GM19025 (cell line): Measurements from ENCODE around the gene CA7.
A peak's percentile ranks its signal among the peaks of the same experiment; 100 is the strongest.

Experiments
- ATAC-seq: cut with Tn5 transposase; IDR thresholded peaks from one replicate; pipeline ENCODE4 v1.9.1; 2021; ENCODE audit warnings: mild to moderate bottlenecking, low read depth, moderate library complexity; ENCODE audit not compliant: unreplicated experiment

The CA7 gene

GRCh38 chr16:66844342-66845079, at the start of gene CA7:
CA7 (plus strand) TSS chr16:66844414; CDS start chr16:66844488, 74 bp downstream.
- no peak for ATAC-seq

- no peak for ATAC-seq
These were observed 46.1 kb upstream of the CA7 start for GRCh38 chr16:66798161-66798560.

DNA sequence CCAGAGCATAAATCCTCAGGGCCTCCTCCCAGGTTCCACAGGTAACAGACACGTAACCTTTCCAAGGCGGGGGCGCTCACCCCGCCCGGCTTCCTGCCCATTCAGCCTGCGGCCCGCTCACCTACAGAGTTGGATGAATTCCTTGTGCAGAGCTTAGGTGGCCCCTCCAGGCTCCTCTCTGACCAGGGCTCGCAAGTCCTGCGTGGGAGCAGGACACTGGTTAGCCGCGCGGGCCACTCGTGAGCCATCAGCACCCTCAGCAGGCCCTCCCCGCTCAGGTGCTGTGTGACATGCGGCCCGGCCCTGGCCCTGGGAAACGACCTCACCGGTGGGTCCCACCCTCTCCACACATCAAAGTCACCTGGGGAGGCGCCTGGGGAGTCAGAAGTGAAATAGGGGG, 43.4 kb upstream of the CA7 start:
- no peak for ATAC-seq

GRCh38 chr16:66801320-66802105, 42.7 kb upstream of the CA7 start, which contains the start of gene TERB1:
TERB1 (minus strand) TSS chr16:66801584; CDS start chr16:66796798, 4,786 bp downstream.
- no peak for ATAC-seq

DNA sequence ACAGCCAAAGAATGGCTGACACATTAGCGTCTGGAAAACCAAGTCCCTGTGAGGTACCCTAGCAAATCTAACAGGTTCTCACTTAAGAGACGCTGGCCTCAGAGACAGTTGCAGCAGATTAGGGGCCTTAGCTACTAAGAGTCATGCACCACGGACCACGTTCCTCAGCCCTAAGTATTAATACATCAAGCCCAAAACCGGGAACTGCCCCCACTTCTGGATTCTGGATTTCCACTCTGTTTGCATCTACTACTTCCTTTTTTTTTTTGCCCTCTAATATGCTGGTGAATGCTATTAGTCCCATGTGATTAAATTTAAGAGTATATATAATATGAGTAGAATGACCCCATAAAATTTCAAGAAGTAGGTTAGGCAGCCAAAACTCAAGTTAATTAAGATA, 42.1 kb upstream of the CA7 start:
- ATAC-seq: no peak

- no peak for ATAC-seq
These were observed 34.4 kb upstream of the CA7 start for GRCh38 chr16:66809765-66810164.

- ATAC-seq: no peak
These were observed 33.8 kb upstream of the CA7 start for GRCh38 chr16:66810391-66810790.

- ATAC-seq: no peak
These were observed 33.2 kb upstream of the CA7 start for GRCh38 chr16:66811043-66811442.

DNA sequence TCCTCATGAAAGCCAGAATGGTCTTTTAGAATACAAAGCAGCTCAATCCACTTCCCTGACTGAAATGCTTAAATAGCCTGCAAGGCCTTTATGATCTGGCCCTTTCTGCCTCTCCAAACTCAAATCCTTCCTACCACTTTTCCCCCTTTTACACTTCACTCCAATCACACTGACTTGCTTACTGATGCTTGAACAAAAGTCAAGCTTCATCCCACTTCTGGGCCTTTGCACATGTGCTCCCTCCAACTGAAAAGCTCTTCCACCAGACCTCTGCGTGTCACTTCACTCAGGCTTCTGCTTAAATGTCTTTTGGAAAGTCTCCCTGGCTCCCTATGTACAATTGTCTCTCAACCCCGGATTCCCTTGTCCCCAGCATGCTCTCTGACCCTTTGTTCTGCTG, 29.5 kb upstream of the CA7 start:
- no peak for ATAC-seq

DNA sequence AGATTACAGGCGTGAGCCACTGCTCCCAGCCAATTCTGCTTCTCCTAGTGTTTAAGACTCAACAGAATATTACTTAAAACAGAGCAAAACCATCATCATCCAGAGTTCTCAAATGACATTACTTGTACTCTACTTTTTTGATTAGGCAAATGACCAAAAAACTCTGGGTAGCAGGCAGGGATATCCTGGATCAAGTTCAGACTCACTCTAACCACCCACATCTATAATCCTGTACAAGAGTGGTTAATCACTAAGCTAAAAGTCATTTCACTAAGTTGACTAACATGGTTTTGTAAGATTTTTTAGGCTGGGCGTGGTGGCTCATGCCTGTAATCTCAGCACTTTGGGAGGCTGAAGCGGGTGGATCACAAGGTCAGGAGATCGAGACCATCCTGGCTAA, 20.2 kb upstream of the CA7 start:
- no peak for ATAC-seq

- peak; percentile 87 for ATAC-seq
These were observed 13.5 kb upstream of the CA7 start, which contains the start of gene NAE1 for GRCh38 chr16:66830422-66831404. NAE1 (minus strand) TSS chr16:66830976; CDS start chr16:66830899, 77 bp downstream.

DNA sequence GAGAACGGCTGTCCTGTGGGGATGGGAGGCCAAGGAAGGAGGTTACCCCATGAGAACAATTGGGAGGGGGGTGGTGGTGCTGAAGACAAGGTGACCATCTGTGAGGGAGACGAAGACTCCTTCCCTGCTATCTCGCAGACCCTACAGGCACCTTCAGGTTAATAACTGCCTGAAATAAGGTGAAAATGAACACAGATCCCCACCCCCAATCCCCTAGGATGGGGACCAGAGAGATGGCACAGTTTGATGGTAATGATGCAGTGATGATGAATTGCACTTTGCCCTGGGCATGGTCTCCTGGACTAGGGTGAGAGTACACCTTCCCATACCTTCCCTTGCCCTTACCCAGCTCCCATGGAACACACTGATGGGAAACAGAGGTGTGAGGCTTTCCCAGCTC, 12.0 kb upstream of the CA7 start:
- no peak for ATAC-seq

DNA sequence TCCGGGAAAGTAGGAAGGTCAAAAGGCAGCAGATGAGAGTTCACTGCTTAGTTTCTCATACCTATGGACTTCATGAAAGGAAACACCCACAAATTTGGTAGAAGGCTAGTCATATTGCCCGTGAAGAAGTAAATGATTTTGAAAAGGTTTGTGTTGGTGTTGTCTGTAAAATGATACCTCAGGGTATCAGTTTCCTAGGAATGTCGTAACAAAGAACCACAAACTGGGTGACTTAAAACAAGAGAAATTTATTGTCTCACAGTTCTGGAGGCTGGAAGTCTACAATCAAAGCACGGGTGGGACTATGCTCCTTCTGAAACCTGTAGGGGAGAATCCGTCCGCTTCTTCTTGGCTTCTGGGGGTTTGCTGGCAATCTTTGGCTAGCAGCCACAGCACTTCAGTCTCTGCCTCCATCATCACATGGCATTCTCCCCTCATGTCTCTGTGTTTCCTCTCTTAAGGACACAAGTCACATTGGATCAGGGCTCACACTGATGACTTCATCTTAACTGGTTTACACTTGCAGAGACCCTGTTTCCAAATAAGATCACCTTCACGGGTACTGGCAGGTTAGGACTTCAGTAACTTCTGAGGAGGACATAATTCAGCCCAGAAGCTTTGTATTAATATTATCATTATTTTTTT, 11.4 kb upstream of the CA7 start:
- ATAC-seq: no peak

GRCh38 chr16:66834746-66835145, 9.5 kb upstream of the CA7 start:
- ATAC-seq: no peak

GRCh38 chr16:66840883-66841282, 3.3 kb upstream of the CA7 start:
- no peak for ATAC-seq

GRCh38 chr16:66841366-66841765, 2.8 kb upstream of the CA7 start:
- no peak for ATAC-seq

DNA sequence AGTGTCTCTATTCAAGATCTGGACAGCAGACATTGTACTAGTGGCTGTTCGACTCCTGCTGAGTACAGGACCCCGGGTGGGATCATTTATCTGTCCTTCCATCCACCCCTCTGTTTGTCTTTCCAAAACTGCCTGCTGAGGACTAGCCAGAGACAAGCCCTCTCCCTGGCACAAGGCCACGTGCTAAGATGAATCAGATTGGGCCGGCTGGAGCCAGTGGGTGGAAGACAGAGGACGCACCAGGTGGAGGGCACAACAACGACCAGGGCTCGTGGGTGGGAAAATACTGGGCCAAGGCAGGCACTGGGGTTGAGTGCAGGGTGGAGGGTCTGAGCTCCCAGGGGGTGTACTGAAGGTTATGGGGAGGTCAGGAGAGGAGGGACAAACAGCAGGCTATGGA, 1.4 kb upstream of the CA7 start:
- ATAC-seq: no peak

GRCh38 chr16:66843191-66843590, 1.0 kb upstream of the CA7 start:
- no peak for ATAC-seq

DNA sequence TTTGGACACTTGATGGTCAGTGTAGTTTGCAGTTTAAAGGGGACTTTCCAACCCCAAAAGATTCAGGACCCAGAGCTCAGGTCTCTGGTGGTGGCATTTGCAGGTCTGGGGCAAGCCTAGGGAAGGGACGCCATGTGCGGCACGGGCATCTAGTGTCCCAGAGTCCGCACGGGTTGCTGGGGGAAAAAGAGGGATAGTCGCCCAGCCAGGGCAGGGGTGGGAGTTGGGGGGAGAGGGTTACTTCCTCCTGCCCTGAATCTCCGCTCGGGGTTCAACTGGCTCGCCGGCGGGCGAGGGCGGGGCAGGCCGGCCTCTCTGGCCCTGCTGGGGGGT, 239 bp upstream of the CA7 start:
- ATAC-seq: no peak

DNA sequence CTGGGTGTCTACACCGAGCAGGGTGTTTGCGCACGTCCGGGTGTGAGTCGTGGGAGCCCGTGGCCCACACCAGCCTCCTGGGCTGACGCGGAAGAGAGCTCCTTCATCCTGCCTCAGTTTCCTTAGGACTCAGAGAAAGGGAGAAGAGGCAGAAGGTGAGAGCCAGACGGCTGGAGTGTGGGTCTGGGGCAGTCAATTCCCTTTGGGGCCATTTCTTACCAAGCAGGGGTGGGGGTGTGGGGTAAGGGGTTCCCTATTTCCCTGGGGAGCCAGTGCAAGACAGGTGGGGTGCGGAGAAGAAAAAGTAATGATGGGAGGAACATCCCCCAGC, 831 bp downstream of the CA7 start:
- no peak for ATAC-seq
